IPS DF 19.7 (cell line): ENCODE data around the gene TP73.

Experiments used
- DNase-seq: peaks from one replicate; pipeline ENCODE4 v3.0.0-alpha.2; 2013; ENCODE audit warnings: low read depth, low spot score

The TP73 gene

GRCh38 chr1:3652548-3653285, 401 bp downstream of the TP73 start:
- no peak for DNase-seq

DNA sequence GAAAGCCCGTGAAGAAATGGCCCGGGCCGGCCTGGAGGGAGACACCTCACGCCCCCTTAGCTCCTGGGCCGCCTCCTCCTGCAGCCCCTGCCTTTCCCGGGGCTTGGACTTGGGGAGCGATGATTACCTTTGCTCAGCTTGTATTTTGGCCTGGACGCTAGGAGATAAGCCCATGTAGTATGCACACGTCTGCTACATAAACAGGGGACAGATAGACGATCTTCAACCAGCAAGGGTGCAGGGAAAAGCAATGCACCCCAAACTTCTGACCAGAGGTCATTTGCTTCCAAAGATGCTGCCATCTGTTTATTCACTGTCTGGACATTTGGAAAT, 936 bp downstream of the TP73 start:
- DNase-seq, result no peak

DNA sequence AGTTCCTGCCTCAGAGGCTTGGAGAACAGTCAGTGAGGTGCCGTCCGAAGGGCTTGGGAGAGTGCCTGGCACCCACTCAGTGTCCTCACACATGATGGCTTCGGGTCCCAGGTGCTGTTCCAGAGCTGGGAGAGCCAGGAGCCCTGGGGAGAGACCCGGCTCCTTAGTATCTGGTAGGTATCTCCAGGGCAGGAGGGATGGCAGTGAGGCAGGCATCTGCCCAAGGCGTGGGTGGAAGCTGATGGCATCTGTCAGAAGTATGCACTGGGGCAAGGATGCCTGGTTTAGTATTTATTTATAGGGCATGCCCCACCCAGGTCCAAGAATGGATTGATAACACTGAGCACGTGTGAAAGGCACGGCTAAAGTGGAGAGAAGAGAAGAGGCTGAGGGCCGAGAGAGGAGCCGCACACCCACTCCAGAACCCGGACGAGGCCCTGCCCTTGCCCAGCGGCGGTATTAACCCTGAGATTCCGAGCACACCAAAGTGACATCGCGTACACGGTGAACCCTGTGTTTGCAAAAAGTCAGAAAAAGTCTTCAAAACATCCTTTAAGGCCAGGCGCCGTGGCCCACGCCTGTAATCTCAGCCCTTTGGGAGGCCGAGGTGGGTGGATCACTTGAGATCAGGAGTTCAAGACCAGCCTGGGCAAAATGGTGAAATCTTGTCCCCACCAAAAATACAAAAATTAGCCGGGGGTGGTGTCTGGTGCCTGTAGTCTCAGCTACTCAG, 2.4 kb downstream of the TP73 start:
- no peak for DNase-seq

DNA sequence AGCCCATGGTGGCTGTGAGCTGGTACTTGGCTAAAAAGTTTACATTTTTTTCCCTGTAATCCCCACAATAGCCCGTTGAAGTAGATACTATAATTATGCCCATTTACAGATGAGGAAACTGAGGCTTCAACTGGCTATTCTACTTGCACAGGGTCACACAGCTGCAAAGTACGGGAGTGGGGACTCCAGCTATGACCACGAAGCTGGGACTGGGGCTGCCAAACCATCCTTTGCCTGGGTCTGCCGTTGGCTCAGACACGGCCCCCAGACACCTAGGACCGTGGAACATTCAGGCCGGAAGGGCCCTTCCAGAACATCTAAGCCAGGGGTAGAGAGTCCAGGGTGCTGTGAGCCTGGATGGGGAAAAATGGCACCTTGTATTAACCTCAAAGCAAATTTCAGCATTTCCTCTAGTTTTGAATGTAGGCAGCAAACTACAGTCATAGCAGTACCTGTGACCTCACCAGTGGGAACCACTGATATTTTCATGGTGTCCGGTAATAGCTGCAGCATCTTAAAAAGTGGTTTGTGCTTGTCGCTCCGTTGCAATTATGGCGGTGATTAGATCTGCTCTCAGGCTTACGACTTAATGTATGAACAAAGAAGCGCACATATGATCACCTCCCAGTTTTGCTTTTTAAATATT, 4.3 kb downstream of the TP73 start:
- no peak for DNase-seq

DNA sequence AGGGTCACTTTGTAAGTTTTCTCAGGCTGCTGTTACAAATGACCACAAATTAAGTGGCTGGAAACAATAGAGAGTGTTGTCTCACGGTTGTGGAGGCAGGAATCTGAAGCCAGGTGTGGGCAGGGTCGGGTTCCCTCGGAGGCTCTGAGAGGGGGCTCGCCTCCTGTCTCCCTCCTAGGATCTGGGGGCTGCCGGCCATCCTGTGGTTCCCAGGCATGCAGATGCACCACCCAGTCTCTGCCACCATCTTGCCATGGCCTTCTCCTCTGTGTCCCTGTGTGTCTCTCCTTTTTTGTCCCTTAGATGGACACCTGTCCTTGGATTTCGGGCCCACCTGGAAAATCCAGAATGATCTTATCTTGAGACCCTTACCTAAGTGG, 4.8 kb downstream of the TP73 start:
- DNase-seq, result no peak

GRCh38 chr1:3657578-3658230, 5.4 kb downstream of the TP73 start:
- DNase-seq, result no peak

- DNase-seq, result no peak
These were observed 5.9 kb downstream of the TP73 start for GRCh38 chr1:3658231-3658615.

GRCh38 chr1:3659093-3659492, 6.8 kb downstream of the TP73 start:
- no peak for DNase-seq

GRCh38 chr1:3660704-3661103, 8.4 kb downstream of the TP73 start:
- no peak for DNase-seq

- DNase-seq, result no peak
These were observed 9.3 kb downstream of the TP73 start for GRCh38 chr1:3661631-3662030.

DNA sequence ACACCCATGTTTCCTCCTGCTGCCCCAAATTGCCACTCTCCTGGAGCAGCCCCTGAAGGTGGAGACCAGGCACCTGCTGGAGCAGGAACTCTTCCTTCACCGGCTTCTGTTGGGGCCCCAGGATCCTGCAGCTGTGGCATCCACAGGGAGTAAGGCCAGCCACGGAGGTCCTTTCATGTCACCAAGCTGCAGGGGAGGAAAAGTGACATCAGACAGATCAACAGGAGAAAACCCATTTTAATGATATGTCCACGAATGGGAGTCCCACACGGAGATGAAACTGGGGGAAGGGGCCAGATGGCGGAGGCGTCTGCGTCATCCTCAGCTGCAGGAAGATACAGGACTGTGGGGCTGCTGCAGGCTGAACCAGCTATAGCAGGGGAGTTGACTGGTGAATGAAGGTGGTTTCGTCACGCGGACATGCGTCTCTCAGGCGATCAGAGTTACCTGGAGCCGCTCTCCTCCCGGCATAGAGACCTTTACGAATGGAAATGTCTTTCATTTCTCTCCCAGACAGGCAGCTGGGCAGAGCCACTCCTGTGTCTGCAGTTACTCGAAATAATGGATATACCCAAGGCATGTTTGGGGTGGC, 9.9 kb downstream of the TP73 start:
- DNase-seq, result no peak

GRCh38 chr1:3663999-3664699, 11.8 kb downstream of the TP73 start:
- DNase-seq, result no peak

DNA sequence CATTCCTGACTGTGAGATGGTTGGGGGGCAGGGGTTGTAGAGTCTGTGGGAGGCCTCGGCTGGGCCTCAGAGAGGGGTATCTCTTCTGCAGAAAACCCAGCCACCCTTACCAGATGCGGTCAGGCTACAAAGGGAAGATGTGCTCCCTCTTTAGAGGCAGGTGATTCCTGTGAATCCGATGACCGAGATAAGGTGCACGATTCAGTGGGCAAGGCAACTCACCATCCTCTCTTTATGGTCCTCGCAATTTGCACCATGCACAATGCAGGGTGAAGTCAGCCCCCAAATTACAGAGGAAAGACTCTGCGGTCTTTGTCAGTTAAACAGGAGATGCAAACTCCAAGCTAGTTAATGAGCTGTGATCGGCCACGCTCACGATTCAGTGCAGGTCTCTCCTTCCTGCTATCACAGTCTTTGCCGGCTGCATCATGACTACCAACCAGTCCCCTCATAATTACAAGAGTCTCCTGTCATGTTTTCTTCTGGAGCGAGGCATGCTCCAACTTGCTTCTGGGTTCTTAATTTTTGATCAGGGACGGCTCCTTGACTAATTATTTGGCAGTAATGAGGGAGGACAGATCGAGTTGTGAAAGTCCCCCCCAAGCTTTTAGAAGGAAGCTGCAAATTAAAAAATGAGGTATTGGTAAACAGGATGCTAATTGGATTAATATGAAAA, 12.5 kb downstream of the TP73 start:
- DNase-seq, result no peak

DNA sequence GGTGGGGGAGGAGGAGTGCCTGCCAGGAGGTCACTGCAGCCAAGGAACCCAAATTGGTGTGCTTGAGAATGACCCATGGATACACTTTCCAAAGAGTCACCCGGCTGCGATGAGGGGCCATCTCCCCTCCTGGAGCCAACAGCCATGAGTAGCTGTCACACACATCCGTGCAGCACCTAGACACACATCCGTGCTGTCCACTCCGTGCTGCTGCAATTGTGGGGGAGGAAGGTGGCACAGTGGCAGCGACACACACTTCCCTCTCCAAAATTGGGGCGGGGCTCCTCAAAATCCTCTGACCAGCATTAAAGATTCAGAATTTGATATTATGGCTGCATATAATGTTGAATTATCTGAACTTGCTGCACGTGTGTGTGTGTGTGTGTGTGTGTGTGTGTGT, 15.8 kb downstream of the TP73 start:
- no peak for DNase-seq

GRCh38 chr1:3668585-3669300, 16.4 kb downstream of the TP73 start:
- DNase-seq, result no peak

DNA sequence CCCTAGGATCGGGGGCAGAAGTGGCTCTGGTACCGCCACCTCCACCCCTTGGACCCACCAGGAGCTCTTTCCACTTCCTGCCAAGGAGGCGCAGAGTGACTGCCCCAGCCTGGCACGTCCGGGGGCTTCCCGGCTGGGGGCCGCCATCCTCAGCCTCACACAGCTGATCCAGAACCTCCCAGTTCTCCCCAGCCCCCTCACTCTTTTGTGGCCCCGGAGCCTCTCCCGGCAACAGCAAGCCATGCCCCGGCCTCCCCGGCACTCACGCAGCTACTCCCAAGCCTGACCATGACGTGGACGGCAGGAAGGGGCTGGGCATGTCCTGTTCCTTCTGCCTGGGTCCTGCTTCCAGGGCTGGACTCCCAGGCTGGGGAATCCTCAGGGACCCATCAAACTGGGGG, 17.1 kb downstream of the TP73 start:
- no peak for DNase-seq

DNA sequence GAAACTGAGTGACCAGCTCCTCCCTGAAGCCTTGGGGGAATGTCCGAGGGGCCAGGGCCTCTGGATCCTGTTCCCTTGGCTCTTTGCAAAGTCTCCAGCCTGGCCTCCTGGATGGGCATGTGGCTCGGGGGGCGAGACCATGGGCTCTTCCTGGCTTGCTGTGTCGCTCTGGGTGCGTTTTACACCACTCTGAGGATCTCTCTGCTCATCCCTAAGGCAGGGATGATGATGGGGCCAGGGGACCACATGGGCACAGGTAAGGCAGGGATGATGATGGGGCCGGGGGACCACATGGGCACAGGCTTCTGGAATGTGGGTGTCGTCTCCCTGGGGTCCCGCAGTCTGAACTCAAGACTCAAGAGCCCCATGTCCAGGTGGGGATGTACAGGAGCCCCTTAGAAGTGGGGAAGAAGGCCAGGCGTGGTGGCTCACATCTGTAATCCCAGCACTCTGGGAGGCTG, 17.7 kb downstream of the TP73 start:
- no peak for DNase-seq

DNA sequence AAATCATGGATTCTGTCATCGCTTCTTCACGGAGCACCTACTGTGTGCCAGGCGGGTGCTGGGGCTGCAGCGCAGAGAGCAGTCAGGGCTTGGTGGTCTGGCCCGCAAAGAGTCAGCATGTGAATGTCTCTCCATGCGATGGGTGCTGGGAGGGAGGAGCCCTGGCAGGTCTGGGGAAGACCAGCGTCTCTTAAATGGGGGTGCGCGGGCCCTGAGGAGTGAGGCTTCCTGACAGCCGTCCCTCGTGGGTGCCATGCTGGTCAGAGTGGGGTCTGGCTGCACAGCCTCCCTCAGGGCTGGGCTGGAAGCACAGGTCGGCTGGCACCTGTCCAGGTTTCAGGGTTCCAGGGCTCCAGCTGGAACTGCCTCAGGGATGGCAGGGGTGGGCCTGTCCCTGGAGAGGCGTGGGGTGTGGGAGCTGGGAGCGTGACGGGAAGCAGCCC, 18.5 kb downstream of the TP73 start:
- no peak for DNase-seq

GRCh38 chr1:3671371-3672180, 19.3 kb downstream of the TP73 start:
- DNase-seq, result no peak
